GM23338 (cell line): ENCODE results near the gene C5orf58. TPM values are rescaled to one million over a fixed set of nuclear protein-coding genes. Genes with fewer than 3 reads are reported as not detected.

ENCODE experiments used
- ATAC-seq: fragments of 200-7000 bp; cut with Tn5 transposase; 3 replicates; pipeline ENCODE4 v1.9.1; 2020
- DNase-seq: peaks from one replicate; pipeline ENCODE4 v3.0.0-alpha.2; 2015; ENCODE audit warnings: low spot score
- H2AFZ ChIP-seq: fragments of 200-600 bp; sonication (generic); 2 replicates; pipeline ENCODE4 v1.8.0; 2016; ENCODE audit warnings: antibody characterized with exemption, mild to moderate bottlenecking, moderate library complexity
- H3F3A ChIP-seq: fragments of 200-600 bp; sonication (generic); replicated peaks from 2 replicates; pipeline ENCODE4 v1.8.0; 2017; ENCODE audit warnings: antibody characterized with exemption, mixed run types, low read depth
- H3K27ac ChIP-seq: fragments of 200-600 bp; sonication (generic); 2 replicates; pipeline ENCODE4 v1.6.1; 2016; ENCODE audit warnings: low read depth
- H3K27me3 ChIP-seq: fragments of 200-600 bp; sonication (generic); 2 replicates; pipeline ENCODE4 v1.8.0; 2016; ENCODE audit warnings: mild to moderate bottlenecking, mixed run types, moderate library complexity; ENCODE audit not compliant: insufficient read depth
- H3K36me3 ChIP-seq: fragments of 200-600 bp; sonication (generic); 2 replicates; pipeline ENCODE4 v1.8.0; 2016; ENCODE audit warnings: mild to moderate bottlenecking; ENCODE audit not compliant: insufficient read depth
- H3K4me1 ChIP-seq: fragments of 200-600 bp; sonication (generic); 2 replicates; pipeline ENCODE4 v1.8.0; 2016; ENCODE audit warnings: mild to moderate bottlenecking, moderate library complexity; ENCODE audit not compliant: insufficient read depth
- H3K4me2 ChIP-seq: fragments of 200-600 bp; sonication (generic); 2 replicates; pipeline ENCODE4 v1.7.1; 2017; ENCODE audit warnings: mixed run types
- H3K4me3 ChIP-seq: fragments of 200-600 bp; sonication (generic); 2 replicates; pipeline ENCODE4 v1.6.1; 2016; ENCODE audit warnings: mixed run types
- H3K79me2 ChIP-seq: fragments of 200-600 bp; sonication (generic); replicated peaks from 2 replicates; pipeline ENCODE4 v1.8.0; 2017; ENCODE audit warnings: mild to moderate bottlenecking; ENCODE audit not compliant: insufficient read depth
- H3K9me2 ChIP-seq: fragments of 200-600 bp; sonication (generic); 2 replicates; pipeline ENCODE4 v1.8.0; 2017; ENCODE audit not compliant: insufficient read depth
- H4K20me1 ChIP-seq: fragments of 200-600 bp; sonication (generic); replicated peaks from 2 replicates; pipeline ENCODE4 v1.8.0; 2017; ENCODE audit warnings: mild to moderate bottlenecking; ENCODE audit not compliant: insufficient read depth
- H3K27ac Mint-ChIP-seq: 2 replicates; pipeline ENCODE4 v1.8.0; 2020; ENCODE audit warnings: inconsistent platforms, mild to moderate bottlenecking, moderate library complexity, mixed read lengths
- H3K27me3 Mint-ChIP-seq: 3 replicates; pipeline ENCODE4 v1.8.0; 2022; ENCODE audit warnings: low read depth, mild to moderate bottlenecking, moderate library complexity, mixed read lengths, inconsistent platforms; ENCODE audit not compliant: insufficient read depth, poor library complexity
- H3K36me3 Mint-ChIP-seq: 3 replicates; pipeline ENCODE4 v1.8.0; 2021; ENCODE audit warnings: low read depth, mild to moderate bottlenecking, inconsistent platforms, moderate library complexity, mixed read lengths
- H3K4me1 Mint-ChIP-seq: 3 replicates; pipeline ENCODE4 v1.8.0; 2020; ENCODE audit warnings: mild to moderate bottlenecking, inconsistent platforms, mixed read lengths
- H3K4me3 Mint-ChIP-seq: 3 replicates; pipeline ENCODE4 v1.8.0; 2021; ENCODE audit warnings: moderate library complexity, mild to moderate bottlenecking, inconsistent platforms, mixed read lengths
- H3K9me3 Mint-ChIP-seq: 3 replicates; pipeline ENCODE4 v1.8.0; 2020; ENCODE audit warnings: moderate library complexity, mild to moderate bottlenecking, inconsistent platforms, mixed read lengths
- CREB1 ChIP-seq: fragments of 250-450 bp; sonication (Bioruptor Pico); IDR thresholded peaks from 2 replicates; pipeline ENCODE4 v1.5.0; 2020; ENCODE audit warnings: low read depth, mild to moderate bottlenecking, moderate library complexity
- CTCF ChIP-seq, 2 experiments: fragments of 200-600 bp in 1 of 2; sonication (generic) in 1 of 2; conservative IDR thresholded peaks; 2 replicates each; pipeline versions ENCODE4 v1.5.1 to v1.6.1; 2016 to 2017; ENCODE audit warnings: antibody characterized with exemption in 2 of 2, low read depth in 2 of 2, mild to moderate bottlenecking in 2 of 2, moderate library complexity in 1 of 2
- ETS1 ChIP-seq: IDR thresholded peaks from 2 replicates; pipeline ENCODE4 v1.6.1; 2016; ENCODE audit warnings: antibody characterized with exemption
- EZH2 ChIP-seq: fragments of 200-600 bp; sonication (generic); IDR thresholded peaks from one replicate; pipeline ENCODE4 v1.8.0; 2017; ENCODE audit warnings: antibody characterized with exemption, mild to moderate bottlenecking, low read depth; ENCODE audit not compliant: unreplicated experiment
- EZH2phosphoT487 ChIP-seq: fragments of 200-600 bp; sonication (generic); IDR thresholded peaks from one replicate; pipeline ENCODE4 v1.8.1; 2018; ENCODE audit warnings: antibody characterized with exemption; ENCODE audit not compliant: unreplicated experiment
- JUNB ChIP-seq: IDR thresholded peaks from one replicate; pipeline ENCODE4 v1.6.1; 2016; ENCODE audit warnings: antibody characterized with exemption; ENCODE audit not compliant: unreplicated experiment
- NANOG ChIP-seq: IDR thresholded peaks from 2 replicates; pipeline ENCODE4 v1.6.1; 2016; ENCODE audit warnings: antibody characterized with exemption, borderline replicate concordance
- POLR2AphosphoS5 ChIP-seq: IDR thresholded peaks from 2 replicates; pipeline ENCODE4 v1.6.1; 2016; ENCODE audit warnings: antibody characterized with exemption, low read depth
- REST ChIP-seq: IDR thresholded peaks from one replicate; pipeline ENCODE4 v1.6.1; 2018; ENCODE audit warnings: antibody characterized with exemption; ENCODE audit not compliant: unreplicated experiment
- STAT1 ChIP-seq: IDR thresholded peaks from one replicate; pipeline ENCODE4 v1.6.1; 2016; ENCODE audit warnings: antibody characterized with exemption; ENCODE audit not compliant: unreplicated experiment
- ZNF114 ChIP-seq: fragments of 250-450 bp; sonication (Bioruptor Pico); IDR thresholded peaks from 2 replicates; pipeline ENCODE4 v1.5.0; 2020; ENCODE audit warnings: mild to moderate bottlenecking, moderate library complexity
- ZNF331 ChIP-seq: fragments of 250-450 bp; sonication (Bioruptor Pico); IDR thresholded peaks from 2 replicates; pipeline ENCODE4 v1.5.0; 2020; ENCODE audit warnings: low read depth, mild to moderate bottlenecking, moderate library complexity
- polyA plus RNA-seq: library from polyadenylated mRNA; unstranded; fragments of >200 nt; fragmentation: Nextera tagmentation; extraction: Ambion mirVana; gene quantifications from 2 replicates; pipeline ENCODE4 v1.2.1, GENCODE V29; 2016
- total RNA-seq: library from RNA; depleted of rRNA; stranded (reverse); fragments of >200 nt; shearing (Covaris generic); gene quantifications from 2 replicates; pipeline ENCODE4 v1.2.3, GENCODE V29; 2014

Gene C5orf58
- total and polyA plus RNA-seq, 2 experiments from 2014 or later, result 1.0 to 9.1 TPM

- TF ChIP-seq CREB1 (CRISPR knock-in tag) (no peak), CTCF (conservative IDR thresholded peaks at IDR 0.05; ENCODE audit: low read depth in 2 of 2) (no peak), ZNF331 (CRISPR knock-in tag) (no peak), ZNF114 (no peak), REST (no peak), STAT1 (no peak), EZH2phosphoT487 (no peak)
Observed at GRCh38 chr5:170284231-170284630, 51.4 kb downstream of the C5orf58 start (continued).

GRCh38 chr5:170285181-170285580 lies 52.4 kb downstream of the C5orf58 start:
- peaks cover 20% of the 10 kb centered on the region for H3K4me1 Mint-ChIP-seq
- H3K9me3 Mint-ChIP-seq, result peaks cover 47% of the 10 kb centered on the region
- no peaks in the 10 kb centered on the region for H3K79me2 ChIP-seq
- H3K4me1 ChIP-seq, result peaks cover 25% of the 10 kb centered on the region
- H3K27ac ChIP-seq, result no peak overlapping the region
- DNase-seq (no peak), ATAC-seq (no peak)
- no peaks in the 10 kb centered on the region for H3F3A ChIP-seq
- H2AFZ ChIP-seq, result no peak overlapping the region
- H3K4me2 ChIP-seq, result no peak overlapping the region
- H3K4me3 ChIP-seq, result no peak overlapping the region
- peaks cover 37% of the 10 kb centered on the region for H3K36me3 Mint-ChIP-seq
- H3K27ac Mint-ChIP-seq, result no peak overlapping the region
- no peak overlapping the region for H3K4me3 Mint-ChIP-seq
- H3K9me2 ChIP-seq, result 0 out of 2 replicates have a peak, but pooled peaks cover 4% of the 10 kb centered on the region
- no peaks in the 10 kb centered on the region for H3K36me3 ChIP-seq
- no peaks in the 10 kb centered on the region for H4K20me1 ChIP-seq
- H3K27me3 ChIP-seq, result no peaks in the 10 kb centered on the region
- peaks cover 15% of the 10 kb centered on the region for H3K27me3 Mint-ChIP-seq
- TF ChIP-seq JUNB (no peak), ETS1 (no peak), EZH2phosphoT487 (no peak), NANOG (no peak), EZH2 (no peak), ZNF331 (CRISPR knock-in tag) (no peak), STAT1 (no peak), POLR2AphosphoS5 (no peak), CTCF (conservative IDR thresholded peaks at IDR 0.05; ENCODE audit: low read depth in 2 of 2) (no peak), ZNF114 (no peak)
